Measurements from ENCODE around the gene BLOC1S3.

Gene BLOC1S3

GRCh38 chr19:45146741-45147205, 31.8 kb upstream of the BLOC1S3 start:
- no peak overlapping the region for H3K4me3 ChIP-seq (ENCODE audit: low read length)
- no peak for DNase-seq (ENCODE audit: low read depth)
- TF ChIP-seq CTCF (IDR thresholded peaks at IDR 0.05; ENCODE audit: insufficient read depth, low read depth, low read length, missing control alignments) = no peak

GRCh38 chr19:45147835-45148676, 30.5 kb upstream of the BLOC1S3 start:
- TF ChIP-seq CTCF (IDR thresholded peaks at IDR 0.05; ENCODE audit: insufficient read depth, low read depth, low read length, missing control alignments) = no peak
- DNase-seq (ENCODE audit: low read depth) = no peak
- no peak overlapping the region for H3K4me3 ChIP-seq (ENCODE audit: low read length)

GRCh38 chr19:45149129-45149528, 29.5 kb upstream of the BLOC1S3 start:
- no peak for DNase-seq (ENCODE audit: low read depth)
- TF ChIP-seq CTCF (IDR thresholded peaks at IDR 0.05; ENCODE audit: insufficient read depth, low read depth, low read length, missing control alignments) = no peak
- no peak overlapping the region for H3K4me3 ChIP-seq (ENCODE audit: low read length)

- DNase-seq (ENCODE audit: low read depth) = no peak
- no peak for TF ChIP-seq CTCF (IDR thresholded peaks at IDR 0.05; ENCODE audit: insufficient read depth, low read depth, low read length, missing control alignments)
- H3K4me3 ChIP-seq (ENCODE audit: low read length) = no peak overlapping the region
Observed at GRCh38 chr19:45150180-45150579, 28.4 kb upstream of the BLOC1S3 start.

- no peak for DNase-seq (ENCODE audit: low read depth)
- TF ChIP-seq CTCF (IDR thresholded peaks at IDR 0.05; ENCODE audit: insufficient read depth, low read depth, low read length, missing control alignments) = no peak
- H3K4me3 ChIP-seq (ENCODE audit: low read length) = no peak overlapping the region
Observed at GRCh38 chr19:45150751-45151281, 27.8 kb upstream of the BLOC1S3 start.

- peak; percentile 84 for DNase-seq (ENCODE audit: low read depth)
- no peak for TF ChIP-seq CTCF (IDR thresholded peaks at IDR 0.05; ENCODE audit: insufficient read depth, low read depth, low read length, missing control alignments)
- H3K4me3 ChIP-seq (ENCODE audit: low read length) = no peak overlapping the region
Observed at GRCh38 chr19:45151320-45151719, 27.3 kb upstream of the BLOC1S3 start.
